Stimulated activated CD4-positive, alpha-beta T cell treated with anti-CD3 and anti-CD28 coated beads, TNF-alpha, amount 100 ng/mL, for 24 hours (primary cell): ENCODE data around the gene BCAP29.

Source experiments
- DNase-seq, 3 experiments: peaks; one replicate each; pipeline ENCODE4 v3.0.0-alpha.2; 2020; ENCODE audit warnings: low read depth in 3 of 3

BCAP29 gene

GRCh38 chr7:107581387-107582013 lies 1.5 kb downstream of the BCAP29 start:
- no peak for DNase-seq

- DNase-seq: no peak
Observed at GRCh38 chr7:107582875-107583274, 2.8 kb downstream of the BCAP29 start.

- DNase-seq: no peak
Observed at GRCh38 chr7:107584716-107585115, 4.7 kb downstream of the BCAP29 start.

- DNase-seq: no peak
Observed at GRCh38 chr7:107588529-107589130, 8.6 kb downstream of the BCAP29 start.

- no peak for DNase-seq
Observed at GRCh38 chr7:107591421-107591820, 11.4 kb downstream of the BCAP29 start.

- no peak for DNase-seq
Observed at GRCh38 chr7:107592361-107593024, 12.4 kb downstream of the BCAP29 start.

GRCh38 chr7:107593025-107593410 lies 13.0 kb downstream of the BCAP29 start:
- DNase-seq: no peak

GRCh38 chr7:107594961-107595737 lies 15.1 kb downstream of the BCAP29 start:
- no peak for DNase-seq

GRCh38 chr7:107596881-107597581 lies 17.0 kb downstream of the BCAP29 start:
- no peak for DNase-seq

GRCh38 chr7:107597582-107597916 lies 17.5 kb downstream of the BCAP29 start:
- no peak for DNase-seq

GRCh38 chr7:107597953-107598352 lies 17.9 kb downstream of the BCAP29 start:
- no peak for DNase-seq

GRCh38 chr7:107599262-107599661 lies 19.2 kb downstream of the BCAP29 start:
- no peak for DNase-seq

GRCh38 chr7:107600816-107601215 lies 20.8 kb downstream of the BCAP29 start:
- DNase-seq: no peak

- no peak for DNase-seq
Observed at GRCh38 chr7:107605218-107605815, 25.3 kb downstream of the BCAP29 start.

GRCh38 chr7:107606303-107606702 lies 26.3 kb downstream of the BCAP29 start:
- DNase-seq: no peak

GRCh38 chr7:107609811-107610261 lies 29.8 kb downstream of the BCAP29 start:
- no peak for DNase-seq

- no peak for DNase-seq
Observed at GRCh38 chr7:107610323-107610722, 30.3 kb downstream of the BCAP29 start.

GRCh38 chr7:107613439-107613838 lies 33.4 kb downstream of the BCAP29 start:
- DNase-seq: no peak

GRCh38 chr7:107613948-107614347 lies 33.9 kb downstream of the BCAP29 start:
- no peak for DNase-seq

- no peak for DNase-seq
Observed at GRCh38 chr7:107614425-107614824, 34.4 kb downstream of the BCAP29 start.

GRCh38 chr7:107615910-107616680 lies 36.0 kb downstream of the BCAP29 start:
- no peak for DNase-seq
